Measurements from ENCODE around the gene ZBTB7B.

Gene ZBTB7B

DNA sequence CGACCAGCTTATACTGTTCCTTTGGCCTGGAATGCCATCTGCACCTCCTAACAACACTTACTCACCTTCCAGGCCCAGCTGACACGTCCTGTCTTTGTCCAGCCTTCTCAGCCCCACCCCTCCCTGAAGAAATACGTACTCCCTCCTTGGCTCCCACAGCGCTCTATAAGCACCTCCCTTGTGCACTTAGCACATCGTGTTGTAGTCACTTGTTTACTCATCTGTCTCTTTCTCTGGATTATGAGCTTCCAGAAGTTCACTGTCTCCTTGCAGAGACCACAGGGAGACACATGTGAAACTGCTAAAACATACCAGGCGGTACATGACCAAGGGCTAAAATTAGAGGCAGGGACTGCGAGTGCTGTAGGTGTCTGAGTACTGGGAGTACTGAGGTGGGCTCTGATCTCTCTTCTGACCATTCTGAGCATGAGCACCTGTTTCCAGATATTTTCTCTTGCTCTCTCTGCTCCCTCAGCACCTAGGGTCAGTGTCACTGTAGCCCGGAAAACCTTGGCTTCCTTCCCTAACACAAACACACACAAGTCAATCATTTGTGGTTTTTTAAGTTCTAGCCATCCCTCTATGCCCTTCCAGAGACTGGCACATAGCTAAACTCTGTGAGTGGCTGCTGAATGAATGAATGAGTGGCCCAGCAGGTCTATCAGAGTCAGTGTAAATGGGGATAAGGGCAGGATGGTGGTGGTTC, 36.2 kb downstream of the ZBTB7B start:
- no peak for DNase-seq (ENCODE audit: low spot score)

GRCh38 chr1:155039308-155039669, 36.7 kb downstream of the ZBTB7B start:
- DNase-seq (ENCODE audit: low spot score) = no peak

- DNase-seq (ENCODE audit: low spot score) = no peak
Observed at GRCh38 chr1:155040358-155041093, 37.9 kb downstream of the ZBTB7B start.

- no peak for DNase-seq (ENCODE audit: low spot score)
Observed at GRCh38 chr1:155042789-155043188, 40.2 kb downstream of the ZBTB7B start.

GRCh38 chr1:155043301-155043702, 40.7 kb downstream of the ZBTB7B start:
- DNase-seq (ENCODE audit: low spot score) = no peak

- DNase-seq (ENCODE audit: low spot score) = no peak
Observed at GRCh38 chr1:155043793-155044192, 41.2 kb downstream of the ZBTB7B start.

DNA sequence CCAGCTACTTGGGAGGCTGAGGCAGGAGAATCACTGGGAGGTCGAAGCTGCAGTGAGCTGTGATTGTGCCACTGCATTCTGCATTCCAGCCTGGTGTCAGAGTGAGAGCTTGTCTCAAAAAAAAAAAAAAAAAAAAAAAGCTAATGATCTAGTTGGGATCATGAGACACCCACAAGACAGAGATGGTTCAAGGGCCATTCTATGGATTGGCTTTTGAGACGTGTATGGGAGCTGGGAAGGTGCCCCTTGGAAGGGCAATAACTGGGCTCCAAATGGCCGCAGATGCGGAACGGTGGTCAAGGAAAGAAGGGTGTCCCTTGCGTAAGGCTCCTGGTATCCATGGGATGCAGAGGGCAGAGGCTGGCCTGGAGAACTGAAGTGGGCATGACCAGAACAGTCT, 41.8 kb downstream of the ZBTB7B start:
- no peak for DNase-seq (ENCODE audit: low spot score)

DNA sequence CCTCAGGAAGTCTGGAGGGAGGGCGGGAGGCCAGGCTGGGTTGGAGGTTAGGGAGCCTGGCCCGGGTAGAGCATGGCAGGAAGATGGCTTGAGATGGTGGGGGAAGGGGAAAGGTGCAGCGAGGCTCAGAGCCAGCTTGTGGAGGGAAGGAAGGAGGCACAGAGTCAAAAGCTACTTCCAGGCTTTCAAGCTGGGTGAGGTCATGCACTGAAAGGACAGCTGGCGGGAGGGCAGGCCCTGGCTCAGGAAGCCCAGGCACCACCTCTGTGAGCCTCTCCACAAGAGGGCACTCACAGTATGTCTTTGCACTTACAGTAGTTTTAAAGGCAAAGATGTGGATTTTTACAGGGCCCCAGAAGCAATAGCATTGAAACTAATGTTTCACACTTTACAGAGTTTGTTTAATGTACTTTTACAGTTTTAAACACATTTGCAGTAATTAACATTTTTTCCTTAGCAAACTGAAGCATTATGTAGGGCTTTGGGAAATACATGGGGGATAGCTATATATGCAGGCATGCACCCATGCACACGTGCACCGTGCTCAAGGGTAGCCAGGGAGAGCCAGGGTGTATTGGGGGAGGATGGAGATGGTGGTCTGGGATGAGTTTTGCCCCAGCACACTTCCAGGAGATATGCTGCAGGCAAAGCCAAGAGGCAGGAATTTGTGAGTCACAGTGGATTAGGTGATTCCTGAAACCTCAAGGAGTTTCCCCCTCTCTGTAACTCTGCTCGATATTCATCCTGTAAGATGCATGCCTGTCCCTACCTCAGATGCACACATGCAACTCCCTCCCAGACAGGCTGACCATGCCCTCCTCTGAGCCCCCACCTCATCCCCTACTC, 42.4 kb downstream of the ZBTB7B start:
- DNase-seq (ENCODE audit: low spot score) = peak; percentile 77

DNA sequence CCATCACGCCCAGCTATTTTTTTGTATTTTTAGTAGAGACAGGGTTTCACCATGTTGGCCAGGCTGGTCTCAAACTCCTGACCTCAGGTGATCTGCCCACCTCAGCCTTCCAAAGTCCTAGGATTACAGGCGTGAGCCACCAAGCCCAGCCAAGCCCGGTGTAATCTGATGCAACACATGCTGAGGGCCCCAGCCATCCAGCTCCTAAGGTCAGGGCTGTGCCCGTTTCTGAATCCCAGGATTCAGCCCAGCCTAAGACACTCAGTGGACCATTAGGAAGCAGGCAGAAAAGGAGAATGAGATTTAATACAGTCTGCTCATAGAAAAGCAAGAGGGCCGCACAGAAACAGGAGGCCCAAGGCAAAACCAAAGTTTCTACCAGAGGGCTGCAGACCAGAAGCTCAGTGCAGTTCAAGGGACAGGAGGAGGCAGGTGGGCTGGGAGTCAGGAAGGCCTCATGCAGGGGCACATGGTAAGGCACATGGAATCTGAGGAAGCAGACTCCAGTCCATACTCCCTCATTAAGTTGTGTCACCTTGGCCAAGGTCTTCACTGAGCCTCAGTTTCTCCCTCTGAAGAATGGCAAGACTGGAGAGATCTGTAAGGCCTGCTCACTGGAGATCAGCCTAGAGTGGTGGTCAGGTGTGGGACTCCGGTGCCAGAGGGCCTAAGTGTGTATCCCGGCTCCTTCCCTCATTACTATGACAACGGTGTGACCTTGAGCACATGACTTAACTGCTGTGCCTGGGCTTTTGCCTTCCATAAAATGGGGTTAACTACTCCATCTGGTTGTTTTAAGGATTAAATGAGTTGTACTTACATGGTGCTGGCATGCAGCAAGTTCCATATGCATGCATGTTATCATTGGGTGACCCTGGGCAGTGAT, 46.1 kb downstream of the ZBTB7B start:
- DNase-seq (ENCODE audit: low spot score) = no peak

DNA sequence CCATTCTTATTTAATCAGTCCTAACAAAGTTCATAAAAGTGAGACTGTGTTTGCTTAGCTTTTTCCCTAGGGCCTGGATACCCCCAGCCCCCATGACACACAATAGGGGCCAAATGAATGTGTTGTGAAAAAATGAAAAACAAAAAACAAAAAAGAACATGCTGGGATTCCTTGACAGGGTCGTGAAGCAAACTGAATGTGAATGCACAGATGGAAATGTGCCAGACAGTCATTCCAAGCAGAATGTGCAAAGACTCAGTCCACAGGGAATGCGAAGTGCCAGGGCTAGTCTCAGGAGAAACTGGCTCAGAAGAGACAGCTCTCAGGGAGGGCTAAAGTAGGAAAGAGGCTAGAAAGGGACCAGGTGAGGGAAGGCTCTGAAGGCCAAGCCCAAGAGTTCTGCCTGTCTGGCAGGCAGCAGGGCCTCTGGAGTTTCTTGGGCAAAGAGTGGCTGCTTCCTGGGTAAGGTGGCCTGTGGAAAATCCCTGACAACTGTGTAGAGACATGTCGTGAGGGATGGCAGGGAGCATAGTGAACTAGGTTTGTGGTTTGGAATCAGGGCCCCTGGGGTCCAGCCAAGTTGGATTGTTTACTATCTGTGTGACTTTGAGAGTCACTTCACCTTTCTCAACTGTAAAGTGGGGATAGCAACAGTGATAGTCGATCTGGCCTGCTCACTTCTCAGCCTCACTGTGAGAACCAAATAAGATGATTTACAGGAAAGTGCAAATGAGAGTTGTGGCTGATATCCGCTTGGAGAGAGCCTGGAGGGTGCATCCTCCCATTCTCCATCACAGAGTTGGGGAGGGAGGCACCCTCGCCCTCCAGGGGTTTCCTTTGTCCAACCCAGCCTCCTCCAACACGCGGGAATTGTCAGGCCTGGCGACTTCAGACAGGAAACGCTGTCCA, 47.3 kb downstream of the ZBTB7B start:
- DNase-seq (ENCODE audit: low spot score) = no peak

DNA sequence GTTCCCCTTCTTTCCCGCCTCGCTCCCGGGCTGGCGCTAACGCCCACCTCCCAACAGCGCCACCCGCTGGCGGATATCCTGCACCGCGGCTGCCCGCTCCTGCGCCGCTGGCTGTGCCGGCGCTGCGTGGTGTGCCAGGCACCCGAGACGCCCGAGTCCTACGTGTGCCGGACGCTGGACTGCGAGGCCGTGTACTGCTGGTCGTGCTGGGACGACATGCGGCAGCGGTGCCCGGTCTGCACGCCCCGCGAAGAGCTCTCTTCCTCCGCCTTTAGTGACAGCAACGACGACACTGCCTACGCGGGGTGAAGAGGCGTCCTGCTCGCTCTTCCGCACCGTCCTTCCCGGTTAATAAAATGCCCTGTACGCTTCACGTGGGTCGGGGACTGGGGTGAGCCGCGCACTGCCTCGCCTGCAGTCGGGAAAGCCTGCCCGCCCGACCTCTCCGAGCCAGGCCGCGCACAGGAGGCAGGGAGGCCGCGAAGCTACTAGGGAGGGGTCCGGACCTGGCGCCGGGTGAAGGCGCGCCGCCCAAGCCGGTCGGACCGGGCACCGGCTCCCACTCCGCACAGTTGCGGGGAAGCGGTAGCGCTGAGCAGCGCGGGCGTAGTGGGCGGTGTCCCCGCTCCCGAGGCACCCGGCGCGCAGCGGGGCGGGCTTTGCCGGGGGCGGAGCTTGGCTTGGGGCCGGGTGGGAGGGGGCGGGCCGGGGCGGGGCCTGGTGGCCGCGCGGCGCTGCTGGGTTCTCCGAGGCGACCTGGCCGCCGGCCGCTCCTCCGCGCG, 48.1 kb downstream of the ZBTB7B start, which contains the start of gene ADAM15:
TSS of gene ADAM15 (plus strand) at position 757 of the 782 bp plus-strand sequence. CDS start 71 bp downstream, outside the sequence.
- peak; percentile 74 for DNase-seq (ENCODE audit: low spot score)

- DNase-seq (ENCODE audit: low spot score) = no peak
Observed at GRCh38 chr1:155051342-155051776, 48.8 kb downstream of the ZBTB7B start.

- peak; percentile 48 for DNase-seq (ENCODE audit: low spot score)
Observed at GRCh38 chr1:155051777-155052398, 49.3 kb downstream of the ZBTB7B start.

- DNase-seq (ENCODE audit: low spot score) = no peak
Observed at GRCh38 chr1:155052439-155053395, 50.1 kb downstream of the ZBTB7B start.

DNA sequence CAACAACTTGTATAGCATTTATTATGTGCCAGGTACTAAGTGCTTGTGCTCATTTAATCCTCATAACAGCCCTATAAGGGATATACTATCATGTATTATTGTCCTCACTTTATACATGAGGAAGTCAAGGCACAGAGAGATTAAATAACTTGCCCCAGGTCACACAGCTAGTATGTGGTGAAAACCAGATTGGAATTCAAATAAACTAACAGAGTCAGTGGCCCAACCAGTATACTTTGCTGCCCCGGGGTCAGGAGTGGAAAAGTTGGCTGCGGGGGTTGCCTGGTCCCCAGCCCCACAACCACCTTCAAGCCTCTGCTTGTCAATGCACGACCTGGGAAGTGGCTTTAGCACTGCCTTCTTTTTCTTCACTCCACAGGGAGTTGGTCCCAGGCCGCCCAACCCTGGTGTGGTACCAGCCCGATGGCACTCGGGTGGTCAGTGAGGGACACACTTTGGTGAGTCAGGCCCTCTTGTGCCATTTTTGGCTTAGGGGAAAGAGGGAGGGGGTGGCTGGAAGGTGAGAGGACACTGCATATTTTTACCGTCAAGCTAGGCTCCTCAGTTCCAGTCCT, 51.0 kb downstream of the ZBTB7B start:
- DNase-seq (ENCODE audit: low spot score) = no peak

- DNase-seq (ENCODE audit: low spot score) = no peak
Observed at GRCh38 chr1:155057104-155057503, 54.5 kb downstream of the ZBTB7B start.

DNA sequence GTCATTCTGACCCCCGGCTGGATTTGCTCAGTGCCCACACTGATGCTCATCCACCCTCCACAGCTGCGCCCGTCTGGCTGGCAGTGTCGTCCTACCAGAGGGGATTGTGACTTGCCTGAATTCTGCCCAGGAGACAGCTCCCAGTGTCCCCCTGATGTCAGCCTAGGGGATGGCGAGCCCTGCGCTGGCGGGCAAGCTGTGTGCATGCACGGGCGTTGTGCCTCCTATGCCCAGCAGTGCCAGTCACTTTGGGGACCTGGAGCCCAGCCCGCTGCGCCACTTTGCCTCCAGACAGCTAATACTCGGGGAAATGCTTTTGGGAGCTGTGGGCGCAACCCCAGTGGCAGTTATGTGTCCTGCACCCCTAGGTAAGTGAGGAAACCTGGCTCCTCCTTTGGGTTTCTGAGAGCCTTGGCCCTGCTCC, 55.2 kb downstream of the ZBTB7B start:
- no peak for DNase-seq (ENCODE audit: low spot score)

GRCh38 chr1:155060736-155061135, 58.1 kb downstream of the ZBTB7B start:
- DNase-seq (ENCODE audit: low spot score) = no peak

All from putamen (tissue), 1 donor.